Stimulated activated CD8-positive, alpha-beta memory T cell treated with anti-CD3 and anti-CD28 coated beads, Interleukin-12 subunit alpha, Interleukin-12 subunit beta, amount 100 ng/mL, for 1 hour (primary cell): ENCODE results near the gene ABCC4.
"Not testable (repeated sequence)": the region's sequence is repeated elsewhere in the genome, so short reads cannot be mapped to it uniquely, and the experiment has no call there.

Source experiments
- DNase-seq: peaks from one replicate; pipeline ENCODE4 v3.0.0-alpha.2; 2020; ENCODE audit warnings: low read depth

The ABCC4 gene

GRCh38 chr13:95231393-95231792 lies 69.9 kb downstream of the ABCC4 start:
- no peak for DNase-seq

GRCh38 chr13:95229855-95230254 lies 71.4 kb downstream of the ABCC4 start:
- DNase-seq, result no peak

- DNase-seq, result no peak
Measured at GRCh38 chr13:95228130-95228529, 73.1 kb downstream of the ABCC4 start.

DNA sequence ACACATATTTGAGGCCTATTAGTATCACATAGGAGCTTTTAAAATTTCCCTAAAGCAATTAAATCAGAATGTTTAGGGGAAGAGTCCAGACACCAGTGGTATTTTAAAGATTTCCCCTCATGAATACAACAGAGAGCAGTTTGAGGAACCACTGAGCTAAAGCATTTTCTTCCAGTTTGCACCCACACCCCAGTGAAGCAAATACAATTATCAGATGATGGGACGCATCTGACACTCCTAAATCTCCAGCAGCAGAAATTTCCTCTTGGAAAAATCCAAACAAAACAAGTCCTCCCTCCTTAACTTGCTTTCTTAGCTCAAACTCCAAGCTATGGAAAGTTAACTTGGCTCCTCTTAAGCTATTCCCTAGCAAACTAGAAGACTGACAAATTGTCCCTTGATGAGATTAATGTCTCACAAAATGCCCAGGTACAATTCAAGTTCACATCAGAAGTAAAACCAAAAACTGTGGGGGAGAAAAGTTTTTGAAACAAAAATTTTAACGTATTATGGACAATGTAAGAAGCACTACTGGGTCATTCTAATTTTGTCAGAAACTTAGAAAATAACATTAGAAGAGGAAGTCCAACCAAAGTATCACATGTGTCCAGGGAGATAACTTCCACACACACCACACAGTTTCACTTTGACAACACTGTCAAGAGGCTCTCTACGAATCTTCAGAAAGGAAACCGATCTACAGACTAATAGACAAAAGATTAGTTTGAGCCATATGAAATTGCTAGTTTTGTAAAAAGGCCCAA lies 74.1 kb downstream of the ABCC4 start:
- DNase-seq, result no peak

DNA sequence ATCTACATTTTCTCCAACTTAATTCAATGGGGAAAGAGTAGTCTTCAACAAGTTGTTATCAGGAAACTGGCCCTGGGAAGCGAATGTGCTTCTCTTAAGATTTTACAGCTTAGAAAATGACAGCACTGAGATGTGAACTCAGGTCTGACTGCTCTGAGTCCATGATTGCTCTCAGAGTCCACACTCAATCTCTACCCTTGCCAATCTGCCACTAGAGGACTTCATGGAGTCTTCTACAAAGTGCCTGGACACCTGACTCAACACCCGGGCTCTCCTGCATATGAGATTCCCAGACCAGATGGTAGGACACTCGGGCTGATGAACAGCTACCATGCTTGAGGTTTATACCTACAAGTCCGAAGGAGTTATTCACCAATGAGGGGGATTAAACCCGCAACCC lies 74.8 kb downstream of the ABCC4 start:
- no peak for DNase-seq

- no peak for DNase-seq
Measured at GRCh38 chr13:95226050-95226449, 75.2 kb downstream of the ABCC4 start.

GRCh38 chr13:95224064-95224463 lies 77.2 kb downstream of the ABCC4 start:
- DNase-seq, result no peak

DNA sequence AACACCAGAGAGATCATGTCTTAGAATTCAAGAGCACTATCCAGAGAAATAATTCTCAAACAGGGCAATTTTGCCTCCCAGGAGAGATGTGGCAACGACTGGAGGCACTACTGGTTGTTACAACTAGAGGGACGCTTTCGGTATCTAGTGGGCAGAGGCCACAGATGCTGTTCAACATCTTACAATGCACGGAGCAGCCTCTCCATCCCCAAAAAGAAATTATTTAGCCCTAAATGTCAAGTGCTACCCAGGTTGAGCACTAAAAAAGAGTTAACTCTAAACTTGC lies 78.6 kb downstream of the ABCC4 start:
- DNase-seq, result no peak

- no peak for DNase-seq
Measured at GRCh38 chr13:95221971-95222732, 79.1 kb downstream of the ABCC4 start.

- no peak for DNase-seq
Measured at GRCh38 chr13:95220611-95221010, 80.6 kb downstream of the ABCC4 start.

- no peak for DNase-seq
Measured at GRCh38 chr13:95217920-95218830, 83.1 kb downstream of the ABCC4 start.

- no peak for DNase-seq
Measured at GRCh38 chr13:95216182-95216581, 85.1 kb downstream of the ABCC4 start.

DNA sequence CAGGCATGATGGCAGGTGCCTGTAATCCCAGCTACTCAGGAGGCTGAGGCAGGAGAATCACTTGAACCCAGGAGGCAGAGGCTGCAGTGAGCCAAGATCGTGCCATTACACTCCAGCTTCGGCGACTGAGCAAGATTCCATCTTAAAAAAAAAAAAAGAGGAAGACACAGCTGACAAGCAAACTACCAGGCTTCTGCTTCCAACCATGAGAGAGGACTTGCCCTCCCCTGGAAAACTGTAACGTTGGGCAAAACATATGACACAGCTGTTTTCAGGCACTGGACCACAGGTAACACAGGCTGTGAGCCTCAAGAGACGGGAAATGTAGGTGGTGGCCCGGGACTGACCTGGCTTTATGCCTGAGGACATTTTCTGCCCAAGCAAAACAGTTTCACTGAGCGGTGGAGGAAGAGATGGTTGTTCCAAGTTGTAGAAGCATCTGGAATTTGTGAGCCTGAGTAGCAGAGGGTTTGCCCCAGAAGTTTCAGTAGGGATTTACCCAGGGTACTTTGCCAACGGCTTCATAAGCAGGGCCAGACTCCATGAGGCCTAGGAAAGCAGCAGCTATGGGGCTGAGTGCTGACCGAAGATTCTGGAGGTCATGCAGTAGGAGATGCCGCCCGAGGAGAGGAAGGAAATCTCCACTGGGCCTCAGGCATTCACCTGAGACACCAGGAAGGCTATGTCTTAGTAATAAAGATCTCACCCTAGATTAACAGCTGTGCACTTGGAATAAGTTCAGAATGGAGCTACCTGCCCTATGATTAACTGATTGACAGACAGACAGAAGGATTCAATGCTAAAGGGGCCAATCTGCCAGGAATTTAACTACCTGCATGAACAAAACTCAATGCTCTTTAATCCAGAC lies 88.0 kb downstream of the ABCC4 start:
- no peak for DNase-seq

DNA sequence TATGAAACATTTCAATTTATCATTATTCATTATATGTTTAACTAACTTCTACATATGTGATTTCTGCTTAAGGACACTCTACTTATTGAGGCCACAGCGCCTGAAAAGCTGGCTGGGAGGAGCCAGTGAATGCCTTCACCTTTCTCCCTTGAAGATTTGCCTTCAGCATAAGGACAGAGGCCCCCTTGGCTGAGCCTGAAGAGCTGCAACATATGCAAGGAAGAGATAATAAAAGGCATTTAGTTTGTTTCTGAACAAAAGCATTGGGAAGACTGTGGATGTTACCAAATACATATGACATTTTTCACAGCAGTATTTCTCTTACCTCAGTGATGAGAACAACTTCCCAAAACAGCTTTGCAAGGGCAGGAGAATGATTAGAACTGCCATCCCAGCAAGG lies 92.1 kb downstream of the ABCC4 start:
- no peak for DNase-seq

DNA sequence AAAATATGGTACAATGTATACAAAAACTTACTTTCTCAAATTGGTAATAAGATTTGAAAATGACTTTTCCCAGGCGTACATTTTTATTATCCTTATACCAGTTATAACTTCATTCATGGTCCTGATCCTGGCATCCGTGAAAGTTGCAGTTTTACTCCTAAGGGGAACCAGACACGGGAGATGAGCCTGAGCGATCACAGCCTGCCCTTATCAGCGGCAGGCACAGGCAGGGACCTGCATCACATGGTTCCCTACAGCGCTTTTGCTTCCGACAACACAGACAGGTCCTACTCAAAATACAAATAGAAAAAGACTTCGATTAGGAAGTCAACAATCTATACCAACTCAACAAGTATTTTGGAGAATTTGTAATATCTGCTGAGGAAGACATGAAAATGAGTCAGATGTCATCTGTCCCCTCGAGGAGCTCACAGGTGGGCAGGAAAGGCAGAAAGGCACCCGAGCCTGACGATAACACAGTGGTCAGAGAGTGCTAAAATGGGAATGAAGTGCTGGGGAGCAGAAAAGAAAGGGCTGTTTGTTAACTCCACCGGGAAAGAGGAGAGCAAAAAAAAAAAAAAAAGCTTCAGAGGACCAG lies 93.4 kb downstream of the ABCC4 start:
- DNase-seq, result no peak

GRCh38 chr13:95206116-95206515 lies 95.1 kb downstream of the ABCC4 start:
- DNase-seq, result no peak

DNA sequence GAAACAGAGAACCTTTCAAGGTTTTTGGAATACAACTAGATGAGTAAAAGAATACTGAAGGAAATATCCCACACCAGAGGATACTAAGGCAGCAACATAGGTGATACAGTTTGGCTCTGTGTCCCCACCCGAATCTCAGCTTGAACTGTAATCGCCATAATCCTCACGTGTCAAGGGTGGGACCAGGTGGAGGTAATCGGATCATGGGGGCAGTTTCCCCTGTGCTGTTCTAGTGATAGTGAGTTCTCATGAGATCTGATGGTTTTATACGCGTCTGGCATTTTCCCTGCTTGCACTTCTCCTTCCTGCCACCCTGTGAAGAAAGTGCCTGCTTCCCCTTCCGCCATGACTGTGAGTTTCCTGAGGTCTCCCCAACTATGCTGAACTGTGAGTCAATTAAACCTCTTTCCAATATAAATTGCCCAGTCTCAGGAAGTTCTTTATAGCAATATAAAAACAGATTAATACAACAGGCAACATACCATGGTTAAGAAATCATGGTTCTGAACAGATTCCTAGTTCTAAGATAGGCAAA lies 97.0 kb downstream of the ABCC4 start:
- no peak for DNase-seq

DNA sequence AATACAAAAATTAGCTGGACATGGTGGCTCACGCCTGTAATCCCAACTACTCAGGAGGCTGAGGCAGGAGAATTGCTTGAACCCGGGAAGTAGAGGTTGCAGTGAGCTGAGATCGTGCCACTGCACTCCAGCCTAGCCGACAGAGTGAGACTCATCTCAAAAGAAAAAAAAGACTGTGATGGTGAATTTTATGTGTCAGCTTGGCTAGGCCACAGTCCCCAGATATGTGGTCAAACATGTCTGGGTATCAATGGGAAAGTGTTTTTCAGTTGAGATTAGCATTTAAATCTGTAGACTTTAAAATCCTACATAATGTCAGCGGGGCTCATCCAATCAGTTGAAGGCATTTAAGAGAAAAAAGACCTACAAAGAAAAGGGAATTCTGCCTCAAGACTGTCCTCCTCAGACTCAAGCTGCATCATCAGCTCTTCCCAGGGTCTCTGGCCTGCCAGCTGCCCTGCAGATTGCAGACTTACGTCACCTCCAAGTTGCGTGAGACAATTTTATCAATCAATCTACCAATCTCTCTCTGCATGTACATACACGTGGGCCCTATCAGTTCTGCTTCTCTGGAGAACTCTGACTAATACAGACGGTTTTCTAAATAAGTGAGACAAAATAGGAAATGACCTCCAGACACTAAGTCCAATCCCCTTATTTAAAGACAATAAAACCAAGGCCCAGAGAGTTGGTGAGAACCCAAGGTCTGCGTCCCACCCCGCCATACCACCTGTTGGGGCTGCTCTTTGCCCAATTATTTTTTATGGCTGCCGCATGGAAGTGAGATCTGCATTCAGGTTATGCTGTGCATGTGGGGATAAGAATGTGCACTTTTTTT lies 99.2 kb downstream of the ABCC4 start:
- no peak for DNase-seq

DNA sequence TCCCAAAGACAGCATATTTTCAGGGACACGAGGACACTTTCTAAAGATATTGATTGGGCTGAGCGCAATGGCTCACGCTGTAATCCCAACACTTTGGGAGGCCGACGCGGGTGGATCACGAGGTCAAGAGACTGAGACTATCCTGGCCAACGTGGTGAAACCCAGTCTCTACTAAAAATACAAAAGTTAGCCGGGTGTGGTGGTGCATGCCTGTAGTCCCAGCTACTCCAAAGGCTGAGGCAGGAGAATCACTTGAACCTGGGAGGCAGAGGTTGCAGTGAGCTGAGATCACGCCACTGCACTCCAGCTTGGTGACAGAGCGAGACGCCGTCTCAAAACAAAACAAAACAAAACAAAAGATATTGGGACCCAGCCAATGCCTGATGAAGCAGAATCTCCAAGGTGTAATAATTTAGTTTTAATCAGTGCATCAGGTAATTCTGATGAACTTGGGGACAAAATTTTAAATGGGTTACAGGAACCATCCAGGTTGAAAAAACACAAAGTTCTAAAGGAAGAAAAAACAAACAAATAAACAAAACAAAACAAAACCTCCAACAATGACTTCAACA lies 100.8 kb downstream of the ABCC4 start:
- not testable (repeated sequence) for DNase-seq

DNA sequence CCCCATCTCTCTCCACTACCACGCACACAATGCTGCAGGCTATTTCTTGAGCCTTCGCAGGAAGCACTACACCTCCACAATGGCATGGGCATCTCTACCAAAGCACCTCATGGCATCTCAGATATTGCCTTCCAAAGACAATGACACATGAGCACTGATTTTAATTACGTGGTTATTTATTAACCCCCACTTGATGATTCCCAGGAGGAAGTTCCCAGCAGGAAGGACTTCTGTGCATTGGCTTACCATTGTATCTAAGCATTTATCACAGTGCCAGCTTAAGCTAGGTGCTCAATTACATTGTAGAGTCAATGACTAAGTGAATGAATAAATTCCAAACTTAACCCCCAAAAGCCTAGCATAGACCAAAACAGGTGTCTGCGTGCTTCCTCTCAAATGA lies 101.4 kb downstream of the ABCC4 start:
- DNase-seq, result no peak
